ENCODE data around the gene AK4.

The AK4 gene

DNA sequence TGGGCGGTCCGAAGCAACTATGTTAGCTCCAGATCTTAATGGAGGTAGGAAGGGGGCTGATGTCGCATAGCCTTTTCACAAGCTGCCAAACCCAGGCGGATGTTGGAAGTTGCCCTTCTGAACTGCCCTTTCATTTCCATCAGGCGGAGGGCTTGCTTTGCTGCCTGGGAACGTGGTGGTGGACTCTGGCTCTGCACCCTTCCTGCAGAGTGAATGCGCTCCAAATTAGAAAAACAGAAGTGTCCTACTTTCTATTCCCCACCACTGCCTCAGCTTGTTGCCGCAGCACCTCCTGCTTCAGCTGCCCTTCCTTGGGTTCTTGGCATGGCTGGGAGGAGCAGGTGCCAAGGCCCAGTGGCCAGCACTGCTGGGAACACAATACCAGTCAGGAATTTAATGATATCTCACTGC, 60.6 kb downstream of the AK4 start:
- TF ChIP-seq POLR2A (IDR thresholded peaks at IDR 0.05; ENCODE audit: extremely low read depth, insufficient read length) (no peak), MAX (IDR thresholded peaks at IDR 0.05; ENCODE audit: low read depth, low read length) (no peak)
- DNase-seq (ENCODE audit: low read depth), result no peak
- H3K4me3 ChIP-seq (ENCODE audit: low read depth, low read length), result no peak overlapping the region

DNA sequence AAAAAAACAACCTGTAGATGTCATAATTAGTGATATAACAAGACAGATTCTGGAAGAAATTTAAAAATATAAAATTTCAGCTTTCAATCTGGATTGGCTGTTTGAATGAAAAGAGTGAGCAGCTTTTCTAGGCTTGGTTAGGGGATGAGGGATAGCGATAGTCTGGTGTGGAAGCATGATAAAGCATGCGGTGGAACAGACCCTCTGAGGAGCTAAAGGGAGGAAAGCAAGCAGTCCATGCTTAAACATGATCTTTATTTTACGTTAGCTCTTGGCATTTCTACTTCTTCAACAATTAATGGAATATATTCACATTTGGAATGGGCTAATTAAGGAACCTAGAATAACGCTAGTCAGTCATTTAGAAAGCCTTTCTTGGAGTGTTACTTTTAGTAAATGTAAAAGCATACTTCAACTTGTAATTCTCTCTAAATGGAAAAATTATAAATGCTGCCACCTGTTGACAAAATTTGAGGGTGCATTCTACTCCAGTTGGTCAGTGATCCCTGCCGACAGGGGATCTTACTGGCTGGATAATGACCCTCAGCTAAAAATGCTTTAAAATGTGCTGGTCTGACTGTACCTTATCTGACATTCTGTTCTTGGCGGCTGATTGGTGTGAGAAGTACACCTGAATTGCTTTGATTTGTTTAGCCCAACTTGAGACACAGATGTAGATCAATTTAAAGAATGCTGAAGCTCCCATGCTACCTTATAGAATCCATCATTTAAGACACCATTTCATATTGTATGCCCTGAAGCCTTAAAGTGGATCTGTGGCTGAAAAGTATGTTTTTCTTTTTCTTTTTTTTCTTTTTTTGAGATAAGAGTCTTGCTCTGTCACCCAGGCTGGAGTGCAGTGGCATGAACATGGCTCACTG, 61.2 kb downstream of the AK4 start:
- no peak overlapping the region for H3K4me3 ChIP-seq (ENCODE audit: low read depth, low read length)
- TF ChIP-seq MAX (IDR thresholded peaks at IDR 0.05; ENCODE audit: low read depth, low read length) (no peak), CTCF (IDR thresholded peaks at IDR 0.05; ENCODE audit: low read depth, low read length) (peak; percentile 41)
- peak; percentile 43 for DNase-seq (ENCODE audit: low read depth)

GRCh38 chr1:65210325-65210724, 62.3 kb downstream of the AK4 start:
- H3K4me3 ChIP-seq (ENCODE audit: low read depth, low read length), result no peak overlapping the region
- DNase-seq (ENCODE audit: low read depth), result no peak
- no peak for TF ChIP-seq POLR2A (IDR thresholded peaks at IDR 0.05; ENCODE audit: extremely low read depth, insufficient read length)
- no peak for TF ChIP-seq CTCF (IDR thresholded peaks at IDR 0.05; ENCODE audit: low read depth, low read length)
- TF ChIP-seq MYC (IDR thresholded peaks at IDR 0.05; ENCODE audit: low read depth, low read length), result no peak
- no peak for TF ChIP-seq MAX (IDR thresholded peaks at IDR 0.05; ENCODE audit: low read depth, low read length)

- no peak overlapping the region for H3K4me3 ChIP-seq (ENCODE audit: low read depth, low read length)
- no peak for DNase-seq (ENCODE audit: low read depth)
- TF ChIP-seq MAX (IDR thresholded peaks at IDR 0.05; ENCODE audit: low read depth, low read length), result no peak
- no peak for TF ChIP-seq MYC (IDR thresholded peaks at IDR 0.05; ENCODE audit: low read depth, low read length)
- TF ChIP-seq CTCF (IDR thresholded peaks at IDR 0.05; ENCODE audit: low read depth, low read length), result no peak
- no peak for TF ChIP-seq POLR2A (IDR thresholded peaks at IDR 0.05; ENCODE audit: extremely low read depth, insufficient read length)
These were observed 63.3 kb downstream of the AK4 start for GRCh38 chr1:65211331-65211730.

DNA sequence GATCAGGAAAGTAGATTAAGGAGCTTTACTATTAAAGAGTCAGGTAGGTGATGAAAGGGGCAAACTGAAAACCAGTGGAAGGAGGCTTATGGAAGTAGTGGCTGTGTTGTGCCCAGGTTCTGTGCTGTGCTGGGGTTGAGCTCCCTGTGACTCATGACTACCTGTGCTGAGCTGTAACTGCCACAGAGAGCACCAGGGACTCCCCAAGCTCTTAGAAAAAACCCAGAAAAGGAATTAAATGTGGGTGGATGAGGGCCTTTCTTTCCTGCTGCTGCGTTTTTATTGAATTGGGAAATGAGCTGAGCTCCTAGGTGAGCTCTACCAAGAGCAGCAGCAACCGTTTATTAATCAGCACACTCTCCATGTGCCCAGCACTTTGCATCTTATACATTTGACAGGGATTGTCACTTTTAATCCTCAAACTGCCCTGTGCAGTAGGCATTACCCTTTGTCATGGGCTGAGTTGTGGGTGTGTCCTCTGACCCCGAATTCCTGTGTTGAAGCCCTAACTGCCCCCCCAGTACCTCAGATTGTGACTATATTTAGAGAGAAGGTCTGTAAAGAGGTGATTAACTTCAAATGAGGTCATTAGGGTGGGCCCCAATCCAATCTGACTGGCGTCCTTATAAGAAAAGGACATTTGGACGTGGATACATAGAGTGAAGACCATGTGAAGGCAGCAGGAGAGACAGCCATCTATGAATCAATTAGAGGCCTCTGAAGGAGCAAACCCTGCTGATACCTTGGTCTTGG, 65.4 kb downstream of the AK4 start:
- H3K4me3 ChIP-seq (ENCODE audit: low read depth, low read length), result no peak overlapping the region
- no peak for TF ChIP-seq POLR2A (IDR thresholded peaks at IDR 0.05; ENCODE audit: extremely low read depth, insufficient read length)
- no peak for TF ChIP-seq CTCF (IDR thresholded peaks at IDR 0.05; ENCODE audit: low read depth, low read length)
- no peak for TF ChIP-seq MAX (IDR thresholded peaks at IDR 0.05; ENCODE audit: low read depth, low read length)
- TF ChIP-seq MYC (IDR thresholded peaks at IDR 0.05; ENCODE audit: low read depth, low read length), result no peak
- no peak for DNase-seq (ENCODE audit: low read depth)

Measured in NB4 (cell line).